ENCODE results near the gene NANOS1. TPM values are rescaled to one million over a fixed set of nuclear protein-coding genes. Genes with fewer than 3 reads are reported as not detected.

NANOS1 gene
- total RNA-seq (2014; rRNA removed) (5.4 and 6.0 TPM in 2 replicates), Bru-seq, nascent RNA (percentile 46 among the genes with signal in this experiment), BruChase-seq, experiment 1, labeled RNA remaining after a 6-hour chase (percentile 71 among the genes with signal in this experiment), BruChase-seq, experiment 2, labeled RNA remaining after a 2-hour chase (percentile 50 among the genes with signal in this experiment)
- long read RNA-seq, full-length matches to known transcripts = 16 of 16 reads
- long read RNA-seq, partial matches to known transcripts = 0 of 16 reads
- long read RNA-seq, other reads (novel, unspliced or antisense) = 0 of 16 reads

- H3K4me3 ChIP-seq (ENCODE audit: low read length) = peak within 1 kb of the TSS; percentile 65
- TF ChIP-seq EZH2 (IDR thresholded peaks at IDR 0.05; ENCODE audit: low read length, unreplicated experiment) (no peak), EZH2phosphoT487 (IDR thresholded peaks at IDR 0.05; ENCODE audit: borderline replicate concordance, low read length) (no peak), CTCF (conservative IDR thresholded peaks at IDR 0.05; ENCODE audit: low read depth, low read length) (no peak)
- H3K36me3 ChIP-seq (ENCODE audit: low read depth, low read length) = peaks cover 6% of the 10 kb centered on the region
- H3K27ac ChIP-seq (ENCODE audit: low read length) = no peak within 1 kb of the TSS
- H3K9me2 ChIP-seq (replicated peaks; ENCODE audit: low read length) = no peaks in the 10 kb centered on the region
- ATAC-seq = peak; percentile 25
- intact Hi-C loops (cut with micrococcal nuclease) = loop anchor here (5.0 to 10.0 kb wide), 4 partner anchors 47 to 463 kb away; no protein-coding TSS in a partner anchor
- H4K20me1 ChIP-seq (ENCODE audit: low read length) = peaks cover 21% of the 10 kb centered on the region; the same call in 1 of the 2 replicates
- peaks cover 30% of the 10 kb centered on the region for H3K4me1 ChIP-seq (ENCODE audit: insufficient read depth, low read length)
- H3K4me2 ChIP-seq (ENCODE audit: low read length) = peak within 1 kb of the TSS; percentile 86
- POLR2A ChIA-PET (ENCODE audit: unreplicated experiment) = no interaction called here
- H3K9ac ChIP-seq (ENCODE audit: low read length) = no peak within 1 kb of the TSS
- peaks cover 6% of the 10 kb centered on the region for H3F3A ChIP-seq (ENCODE audit: low read length, unreplicated experiment)
- no peaks in the 10 kb centered on the region for H3K27me3 ChIP-seq (ENCODE audit: low read length)
- H2AFZ ChIP-seq (ENCODE audit: low read length) = peak within 1 kb of the TSS; percentile 15; the same call in 1 of the 2 replicates
- 0 out of 2 replicates have a peak, but pooled peaks cover 14% of the 10 kb centered on the region for H3K79me2 ChIP-seq (ENCODE audit: low read length)
- CTCF ChIA-PET = no interaction called here
- peak; percentile 17 for DNase-seq
- no peaks in the 10 kb centered on the region for H3K9me3 ChIP-seq (ENCODE audit: low read length)
- no TSS peak for BruUV-seq (replicated peaks)
Observed at GRCh38 chr10:119029613-119030420, at the start of gene NANOS1. Gene NANOS1, plus strand, starts transcription at chr10:119029714. Its CDS starts 88 bp downstream, at chr10:119029802.

GRCh38 chr10:118980135-118980865, 49.2 kb upstream of the NANOS1 start:
- BruUV-seq (replicated peaks) = no TSS peak
- no peaks in the 10 kb centered on the region for H3K9me2 ChIP-seq (replicated peaks; ENCODE audit: low read length)
- TF ChIP-seq EZH2 (IDR thresholded peaks at IDR 0.05; ENCODE audit: low read length, unreplicated experiment) (no peak), EZH2phosphoT487 (IDR thresholded peaks at IDR 0.05; ENCODE audit: borderline replicate concordance, low read length) (no peak), CTCF (conservative IDR thresholded peaks at IDR 0.05; ENCODE audit: low read depth, low read length) (no peak)

More at GRCh38 chr10:118980135-118980865, 49.2 kb upstream of the NANOS1 start:
- no peak overlapping the region for H2AFZ ChIP-seq (ENCODE audit: low read length)
- H3K79me2 ChIP-seq (ENCODE audit: low read length) = no peaks in the 10 kb centered on the region
- no peaks in the 10 kb centered on the region for H3K36me3 ChIP-seq (ENCODE audit: low read depth, low read length)
- DNase-seq (no peak), ATAC-seq (no peak)
- no peaks in the 10 kb centered on the region for H3K27me3 ChIP-seq (ENCODE audit: low read length)
- H3K9ac ChIP-seq (ENCODE audit: low read length) = no peak overlapping the region
- no peak overlapping the region for H3K27ac ChIP-seq (ENCODE audit: low read length)
- no peaks in the 10 kb centered on the region for H4K20me1 ChIP-seq (ENCODE audit: low read length)
- H3K4me1 ChIP-seq (ENCODE audit: insufficient read depth, low read length) = no peaks in the 10 kb centered on the region
- H3K4me2 ChIP-seq (ENCODE audit: low read length) = no peak overlapping the region
- POLR2A ChIA-PET (ENCODE audit: unreplicated experiment) = no interaction called here
- H3F3A ChIP-seq (ENCODE audit: low read length, unreplicated experiment) = no peaks in the 10 kb centered on the region
- CTCF ChIA-PET = no interaction called here
- intact Hi-C loops (cut with micrococcal nuclease) = no loop called here
- H3K4me3 ChIP-seq (ENCODE audit: low read length) = no peak overlapping the region
- H3K9me3 ChIP-seq (ENCODE audit: low read length) = no peaks in the 10 kb centered on the region
